Stomach (tissue), 4 donors: ENCODE results near the gene RAP2A.

Source experiments
- CTCF ChIP-seq, 7 experiments: fragments of 450-650 bp in 4 of 7; fragments of 200-600 bp in 3 of 7; sonication (generic) in 3 of 7; IDR thresholded peaks; one replicate each; pipeline ENCODE4 v1.5.1; 2016 to 2019; ENCODE audit warnings: antibody characterized with exemption in 7 of 7, control low read depth in 2 of 7, mild to moderate bottlenecking in 1 of 7
- POLR2A ChIP-seq, 4 donors: fragments of 450-650 bp; IDR thresholded peaks; one replicate each; pipeline ENCODE4 v1.6.1; 2016; ENCODE audit warnings: antibody characterized with exemption in 4 of 4, control low read depth in 2 of 4, mild to moderate bottlenecking in 1 of 4, moderate library complexity in 1 of 4

GRCh38 chr13:97515643-97516042 lies 81.7 kb downstream of the RAP2A start:
- no peak for TF ChIP-seq CTCF (IDR thresholded peaks at IDR 0.05)
- TF ChIP-seq POLR2A (IDR thresholded peaks at IDR 0.05) = no peak
